GM18507 (cell line): ENCODE data around the gene INF2.

ENCODE experiments used
- DNase-seq: peaks from one replicate; pipeline ENCODE4 v3.0.0; 2011; ENCODE audit warnings: low read depth; ENCODE audit not compliant: insufficient read length; ENCODE audit errors: extremely low spot score
- FAIRE-seq: peaks from 2 replicates; lab custom pipeline; 2011; peaks lifted over from hg19 to GRCh38; lab: Jason Lieb, UNC

The INF2 gene

DNA sequence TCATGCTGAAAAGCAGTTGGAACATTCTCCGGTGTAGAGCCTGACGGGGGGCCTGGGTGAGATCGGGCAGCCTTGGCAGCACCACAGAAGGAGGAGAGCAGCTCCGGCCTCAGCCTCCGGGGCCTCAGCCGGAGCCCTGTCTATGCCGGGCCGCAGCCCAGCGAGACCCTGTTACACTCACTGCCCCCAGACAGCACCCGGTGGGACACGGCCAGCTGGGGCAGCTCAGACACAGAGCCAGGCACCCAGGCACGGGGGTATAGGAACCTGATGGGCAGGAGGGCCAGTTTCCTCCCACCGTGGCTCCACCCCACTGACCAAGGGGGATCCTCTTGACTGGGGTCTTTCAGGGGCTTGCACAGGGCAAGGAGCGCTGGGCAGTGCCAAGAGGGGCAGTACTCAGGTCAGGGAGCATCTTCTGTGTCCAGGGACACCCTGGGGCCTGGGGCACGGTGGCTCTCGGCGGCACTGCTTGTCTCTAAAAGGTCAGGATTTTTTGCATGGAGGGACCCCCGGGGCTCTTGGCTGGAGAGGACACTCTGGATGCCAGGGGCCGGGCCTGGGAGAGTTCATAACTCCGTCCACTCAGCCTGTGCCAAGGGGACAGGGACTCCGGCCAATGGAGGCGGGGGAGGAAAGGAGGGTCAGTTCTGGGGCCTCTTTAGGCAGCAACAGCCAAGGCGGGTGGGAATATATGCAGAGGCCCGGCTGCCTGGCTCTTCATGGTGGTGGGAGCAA, 9.4 kb downstream of the INF2 start:
- no peak for DNase-seq
- no peak for FAIRE-seq

DNA sequence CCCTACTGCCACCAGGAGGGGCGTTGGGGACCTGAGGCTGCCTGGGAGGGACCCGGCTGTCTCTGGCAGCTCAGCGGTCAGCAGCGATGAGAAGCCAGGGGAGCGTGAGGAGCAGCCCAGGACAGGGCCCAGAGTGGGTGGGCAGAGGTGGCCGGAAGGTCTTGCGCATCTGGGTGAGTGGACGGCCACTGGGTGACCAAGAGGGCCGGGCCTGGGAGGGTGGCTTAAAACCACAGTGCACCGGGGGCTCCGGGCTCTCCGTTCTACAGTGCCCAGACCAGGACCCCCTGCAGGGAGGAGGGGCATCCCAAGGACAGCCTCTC, 10.0 kb downstream of the INF2 start:
- no peak for DNase-seq
- FAIRE-seq: no peak

DNA sequence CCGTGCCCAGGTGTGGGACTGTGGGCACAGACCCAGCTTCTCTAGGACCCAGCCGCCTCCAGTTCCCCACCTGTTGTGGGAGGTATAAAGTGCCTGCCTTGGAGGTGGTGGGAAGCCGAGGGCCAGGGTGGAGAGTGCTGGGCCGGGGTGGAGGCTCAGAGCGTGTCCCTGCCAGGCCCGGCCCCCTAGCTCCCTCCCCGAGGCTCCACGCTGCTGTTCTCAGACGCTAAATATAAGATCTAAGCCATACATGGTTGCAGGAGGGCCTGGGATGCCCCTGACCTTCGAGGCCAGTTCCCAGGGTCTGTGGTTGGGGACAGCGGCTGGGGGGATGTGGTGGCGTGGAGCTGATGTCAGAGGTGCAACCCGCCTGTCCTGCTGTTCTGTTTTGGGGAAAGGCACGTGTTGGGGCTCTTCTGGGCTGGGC, 10.8 kb downstream of the INF2 start:
- FAIRE-seq: no peak
- DNase-seq: no peak

DNA sequence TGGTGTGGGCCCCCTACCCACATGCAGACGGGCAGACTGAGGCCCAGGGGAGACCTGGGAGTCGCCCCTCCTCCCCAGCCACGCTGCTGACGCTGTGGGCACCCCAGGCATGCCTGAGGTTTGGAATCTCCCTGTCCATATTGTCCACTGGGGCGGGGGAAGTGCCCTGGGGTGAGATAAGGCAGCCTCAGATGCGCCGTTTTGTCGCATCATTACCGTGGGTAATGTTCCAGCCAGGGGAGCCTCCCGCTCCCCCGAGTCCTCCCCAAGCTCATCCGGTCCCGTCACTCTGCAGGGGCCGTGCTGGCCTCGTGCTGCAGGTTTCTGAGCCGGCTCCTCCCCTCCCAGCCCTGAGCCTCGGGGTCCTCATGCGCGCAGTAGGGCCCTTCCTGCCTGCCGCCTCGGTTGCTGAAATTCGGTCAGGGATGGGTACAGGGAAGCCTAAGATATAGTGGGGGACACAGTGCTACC, 11.4 kb downstream of the INF2 start:
- no peak for DNase-seq
- no peak for FAIRE-seq

DNA sequence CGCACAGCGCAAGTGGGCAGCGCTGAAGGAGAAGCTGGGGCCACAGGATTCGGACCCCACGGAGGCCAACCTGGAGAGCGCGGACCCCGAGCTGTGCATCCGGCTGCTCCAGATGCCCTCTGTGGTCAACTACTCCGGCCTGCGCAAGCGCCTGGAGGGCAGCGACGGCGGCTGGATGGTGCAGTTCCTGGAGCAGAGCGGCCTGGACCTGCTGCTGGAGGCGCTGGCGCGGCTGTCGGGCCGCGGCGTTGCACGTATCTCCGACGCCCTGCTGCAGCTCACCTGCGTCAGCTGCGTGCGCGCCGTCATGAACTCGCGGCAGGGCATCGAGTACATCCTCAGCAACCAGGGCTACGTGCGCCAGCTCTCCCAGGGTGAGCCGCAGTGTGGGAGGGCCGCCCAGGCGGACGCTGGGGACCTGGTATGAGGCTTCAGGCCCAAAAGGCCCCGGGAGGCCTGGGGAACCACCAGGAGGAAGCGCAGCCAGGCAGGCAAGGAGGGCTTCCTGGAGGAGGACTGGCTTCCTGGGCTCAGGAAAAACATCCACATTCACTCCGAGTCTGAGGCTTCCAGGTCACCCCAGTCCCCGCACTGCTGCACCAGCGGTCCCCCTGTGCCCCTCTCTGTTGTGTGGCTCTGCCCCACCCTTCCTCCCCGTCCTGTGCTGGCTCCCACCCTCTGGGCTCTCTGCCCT, 12.1 kb downstream of the INF2 start:
- FAIRE-seq (no peak), DNase-seq (no peak)

DNA sequence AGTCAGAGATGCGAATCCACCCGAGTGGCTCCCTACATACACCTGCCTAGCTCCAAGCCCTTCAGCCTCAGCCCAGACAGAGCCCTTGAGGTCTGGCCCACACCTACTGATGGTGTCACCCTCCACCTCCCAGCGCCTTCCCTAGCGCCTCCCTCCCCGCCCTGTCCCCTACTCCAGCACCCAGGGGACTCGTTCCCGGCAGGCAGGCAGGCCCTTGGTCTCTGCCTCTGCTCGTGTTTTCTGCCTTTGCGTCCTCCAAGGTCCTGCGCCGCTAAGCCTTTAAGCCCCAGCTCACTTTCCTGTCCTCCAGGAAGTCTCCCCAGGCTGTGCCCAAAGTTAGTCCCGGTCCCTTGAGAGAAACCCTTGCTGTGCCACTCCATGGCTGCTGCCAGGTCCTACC, 12.7 kb downstream of the INF2 start:
- FAIRE-seq (no peak), DNase-seq (no peak)

DNA sequence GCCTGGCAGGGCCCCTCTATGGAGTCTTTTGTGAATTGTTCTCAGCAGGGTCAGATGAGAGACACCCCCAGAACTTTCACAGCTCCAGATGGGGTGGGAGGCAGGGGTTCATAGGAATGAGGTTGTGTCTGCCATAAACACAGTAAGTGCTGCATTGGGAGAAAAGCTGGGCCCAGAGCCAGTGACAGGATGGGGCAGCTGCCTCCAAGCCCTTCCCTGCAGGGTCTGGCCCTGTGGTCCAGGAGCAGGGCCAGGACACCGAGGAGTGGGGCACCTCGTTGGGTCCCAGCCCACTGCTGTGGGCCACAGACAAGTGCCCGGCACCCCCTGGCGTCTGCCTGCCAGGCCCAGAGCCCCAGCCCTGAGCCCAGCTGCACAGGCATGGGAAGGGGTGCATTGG, 13.3 kb downstream of the INF2 start:
- no peak for FAIRE-seq

DNA sequence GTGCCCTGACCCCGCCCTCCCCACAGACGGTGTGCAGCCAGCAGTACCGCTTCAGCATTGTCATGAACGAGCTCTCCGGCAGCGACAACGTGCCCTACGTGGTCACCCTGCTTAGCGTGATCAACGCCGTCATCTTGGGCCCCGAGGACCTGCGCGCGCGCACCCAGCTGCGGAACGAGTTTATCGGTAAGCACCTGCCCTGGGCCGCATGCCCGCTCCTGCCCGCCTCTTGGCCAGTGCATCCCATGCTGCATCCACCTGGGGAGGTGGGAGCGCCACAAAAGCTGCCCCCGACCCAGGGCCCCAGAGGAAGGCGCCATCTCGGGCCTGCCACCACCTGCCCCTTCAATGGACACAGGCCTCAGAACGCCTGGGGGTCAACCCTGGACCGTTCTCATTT, 13.9 kb downstream of the INF2 start:
- FAIRE-seq (no peak), DNase-seq (no peak)

More for the DNA sequence above, 13.3 kb downstream of the INF2 start:
- DNase-seq: no peak

DNA sequence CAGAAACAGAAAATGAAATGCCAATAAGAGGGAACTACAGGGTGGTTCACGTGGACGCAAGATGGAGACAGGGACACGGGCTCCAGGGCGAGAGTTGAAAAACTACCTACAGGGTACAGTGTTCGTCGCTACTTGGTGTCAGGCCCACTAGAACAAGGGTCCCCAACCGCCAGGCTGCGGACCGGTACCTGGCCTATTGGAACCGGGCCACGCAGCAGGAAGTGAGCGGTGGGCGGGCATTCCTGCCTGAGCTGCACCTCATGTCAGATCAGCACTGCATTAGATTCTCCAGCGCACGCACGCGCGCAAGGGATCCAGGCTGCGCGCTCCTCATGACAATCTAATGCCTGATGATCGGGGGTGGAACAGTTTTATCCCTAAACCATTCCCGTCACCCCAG, 14.8 kb downstream of the INF2 start:
- no peak for DNase-seq
- no peak for FAIRE-seq

DNA sequence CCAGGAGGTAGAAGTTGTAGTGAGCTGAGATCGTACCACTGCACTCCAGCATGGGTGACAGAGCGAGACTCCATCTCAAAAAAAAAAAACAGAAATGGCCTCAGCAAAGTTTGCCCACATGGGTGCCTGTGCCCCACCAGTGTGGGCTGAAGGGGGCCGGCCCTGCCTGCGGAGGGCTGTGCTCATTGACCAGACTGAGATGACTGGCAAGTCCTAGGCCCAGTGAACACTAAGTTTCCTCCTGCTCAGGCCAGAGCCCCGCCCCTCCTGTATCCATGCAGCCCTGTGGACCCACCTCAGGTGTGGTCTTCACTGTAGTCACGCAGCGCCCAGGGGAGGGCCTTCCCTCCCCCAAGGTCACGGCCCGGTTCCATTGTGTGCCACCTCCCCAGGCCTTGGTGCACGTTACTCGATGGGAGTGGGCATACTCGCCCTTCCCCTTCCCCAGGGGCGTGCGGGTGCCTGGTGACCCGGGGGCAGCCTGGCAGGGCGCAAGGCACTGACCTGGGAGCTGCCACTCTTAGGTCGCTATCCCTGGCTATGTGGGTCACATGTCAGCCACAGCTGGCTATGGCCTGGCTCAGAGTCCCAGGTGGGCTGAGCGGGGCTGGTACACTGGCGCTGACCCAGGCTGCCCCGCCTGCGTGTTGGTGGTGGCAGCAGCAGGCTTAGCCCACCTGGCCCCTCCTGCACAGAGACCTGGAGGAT, 16.1 kb downstream of the INF2 start:
- FAIRE-seq (no peak), DNase-seq (no peak)

DNA sequence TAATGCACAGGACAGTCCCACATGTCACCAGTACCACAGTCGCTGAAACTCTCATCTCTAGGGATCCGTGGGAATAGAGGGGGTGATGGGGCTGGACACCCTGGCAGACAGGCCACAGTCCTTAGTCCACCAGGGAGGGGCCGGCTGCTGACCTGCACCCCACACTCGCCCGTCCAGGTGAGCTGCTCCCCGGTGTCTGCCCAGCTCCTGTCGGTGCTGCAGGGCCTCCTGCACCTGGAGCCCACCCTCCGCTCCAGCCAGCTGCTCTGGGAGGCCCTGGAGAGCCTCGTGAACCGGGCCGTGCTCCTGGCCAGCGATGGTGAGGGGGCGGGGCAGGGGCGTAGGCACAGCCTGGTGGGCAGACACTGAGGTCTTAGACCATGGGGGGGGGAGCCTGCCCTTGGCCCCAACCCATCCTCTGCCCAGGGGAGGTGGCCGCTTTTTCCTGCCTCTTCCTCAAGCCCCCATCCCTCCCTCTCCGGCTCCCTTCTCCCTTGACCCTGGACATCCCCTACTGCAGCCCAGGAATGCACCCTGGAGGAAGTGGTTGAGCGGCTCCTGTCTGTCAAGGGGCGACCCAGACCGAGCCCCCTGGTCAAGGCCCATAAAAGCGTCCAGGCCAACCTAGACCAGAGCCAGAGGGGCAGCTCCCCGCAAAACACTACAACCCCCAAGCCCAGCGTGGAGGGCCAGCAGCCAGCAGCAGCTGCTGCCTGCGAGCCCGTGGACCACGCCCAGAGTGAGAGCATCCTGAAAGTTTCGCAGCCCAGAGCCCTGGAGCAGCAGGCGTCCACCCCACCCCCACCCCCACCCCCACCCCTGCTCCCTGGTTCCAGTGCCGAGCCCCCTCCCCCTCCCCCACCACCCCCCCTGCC, 17.6 kb downstream of the INF2 start:
- FAIRE-seq: no peak

DNA sequence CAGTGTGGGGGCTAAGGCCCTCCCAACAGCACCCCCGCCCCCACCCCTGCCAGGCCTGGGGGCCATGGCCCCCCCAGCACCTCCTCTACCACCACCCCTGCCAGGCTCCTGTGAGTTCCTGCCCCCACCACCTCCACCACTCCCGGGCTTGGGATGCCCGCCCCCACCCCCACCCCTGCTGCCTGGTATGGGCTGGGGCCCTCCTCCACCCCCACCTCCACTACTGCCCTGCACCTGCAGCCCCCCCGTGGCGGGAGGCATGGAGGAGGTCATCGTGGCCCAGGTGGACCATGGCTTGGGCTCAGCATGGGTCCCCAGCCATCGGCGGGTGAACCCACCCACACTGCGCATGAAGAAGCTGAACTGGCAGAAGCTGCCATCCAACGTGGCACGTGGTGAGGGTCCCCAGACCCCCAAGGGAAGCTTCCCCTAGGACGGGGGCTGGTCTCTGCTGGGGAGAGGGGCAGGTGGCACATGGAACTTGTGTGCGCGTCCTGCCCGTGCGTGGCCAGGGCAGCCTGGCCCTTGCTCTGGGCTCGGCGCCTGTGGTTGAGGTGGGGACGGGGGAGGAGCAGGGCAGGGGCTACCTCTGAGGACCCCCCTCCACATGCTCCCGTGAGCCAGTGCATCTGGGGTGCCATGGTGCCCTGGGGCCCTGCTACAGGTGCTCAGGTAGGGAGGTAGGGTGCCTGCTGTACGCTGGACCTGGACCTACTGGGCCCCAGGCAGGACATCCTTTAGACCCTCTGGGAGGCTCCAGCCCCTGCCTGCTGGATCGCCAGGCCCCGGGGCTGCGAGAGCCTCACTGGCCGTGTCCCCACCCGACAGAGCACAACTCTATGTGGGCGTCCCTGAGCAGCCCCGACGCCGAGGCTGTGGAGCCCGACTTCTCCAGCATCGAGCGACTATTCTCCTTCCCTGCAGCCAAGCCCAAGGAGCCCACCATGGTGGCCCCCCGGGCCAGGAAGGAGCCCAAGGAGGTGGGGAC, 18.5 kb downstream of the INF2 start:
- FAIRE-seq: no peak

More for the DNA sequence above, 17.6 kb downstream of the INF2 start:
- no peak for DNase-seq

DNA sequence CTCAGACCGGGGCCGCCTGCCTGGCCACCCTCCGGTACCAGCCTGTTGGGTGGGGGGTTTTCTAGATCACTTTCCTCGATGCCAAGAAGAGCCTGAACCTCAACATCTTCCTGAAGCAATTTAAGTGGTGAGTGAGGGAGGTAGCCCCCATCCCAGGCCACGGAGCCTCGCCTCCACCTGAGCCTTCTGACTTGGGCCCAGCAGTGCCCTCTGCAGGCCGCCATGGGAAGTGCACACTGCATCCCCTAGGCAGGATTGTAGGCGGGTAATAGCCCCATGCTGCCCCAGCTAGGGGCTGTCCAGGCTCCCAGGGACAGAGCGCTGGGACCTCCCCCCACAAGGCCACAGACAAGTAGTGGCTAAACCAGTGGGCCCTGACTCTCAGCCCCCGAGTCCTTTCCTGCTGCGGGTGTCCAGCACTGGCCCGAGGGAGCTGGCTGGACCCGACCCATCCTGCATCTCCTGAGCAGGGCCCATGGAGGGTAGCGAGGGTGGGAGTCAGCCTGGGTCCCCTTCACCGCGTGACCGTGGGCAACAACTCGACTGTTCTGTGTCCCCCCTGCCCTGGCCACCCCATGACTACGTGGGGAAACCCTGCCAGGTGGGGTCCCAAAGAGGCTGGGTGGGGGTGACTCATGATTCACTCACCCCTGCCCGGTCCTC, 19.3 kb downstream of the INF2 start:
- peak; percentile 90 for FAIRE-seq

More for the DNA sequence above, 18.5 kb downstream of the INF2 start:
- DNase-seq: no peak

DNA sequence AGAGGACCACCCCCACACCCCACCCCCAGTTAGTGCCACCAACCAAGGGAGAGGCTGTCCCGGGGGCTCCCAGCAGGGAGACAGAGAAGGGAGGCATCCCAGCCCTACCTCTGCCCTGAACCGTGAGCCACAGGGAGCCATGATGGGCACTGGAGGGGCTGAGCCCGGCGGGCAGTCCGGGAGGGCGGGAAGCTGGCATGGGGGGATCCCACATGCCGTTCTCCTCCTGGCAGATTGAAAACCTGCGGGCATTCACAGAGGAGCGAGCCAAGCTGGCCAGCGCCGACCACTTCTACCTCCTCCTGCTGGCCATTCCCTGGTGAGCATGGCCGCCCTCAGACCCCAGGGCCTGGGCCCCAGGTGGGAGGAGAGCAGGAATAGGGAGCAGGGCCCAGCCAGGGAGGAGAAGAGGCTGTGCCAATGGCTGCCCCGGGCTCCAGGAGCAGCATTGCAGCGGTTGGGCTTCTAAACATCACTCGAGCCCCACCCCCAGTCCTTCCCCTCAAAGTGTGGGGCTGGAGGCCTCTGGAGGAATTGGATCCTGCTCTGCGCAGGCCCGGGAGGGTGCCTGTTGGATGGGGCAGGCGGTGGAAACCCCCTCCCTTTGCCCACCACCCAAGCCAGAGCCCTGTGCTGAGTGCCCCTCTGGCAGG, 20.1 kb downstream of the INF2 start:
- FAIRE-seq: no peak
- DNase-seq: no peak

More for the DNA sequence above, 19.3 kb downstream of the INF2 start:
- peak; percentile 90 for DNase-seq

DNA sequence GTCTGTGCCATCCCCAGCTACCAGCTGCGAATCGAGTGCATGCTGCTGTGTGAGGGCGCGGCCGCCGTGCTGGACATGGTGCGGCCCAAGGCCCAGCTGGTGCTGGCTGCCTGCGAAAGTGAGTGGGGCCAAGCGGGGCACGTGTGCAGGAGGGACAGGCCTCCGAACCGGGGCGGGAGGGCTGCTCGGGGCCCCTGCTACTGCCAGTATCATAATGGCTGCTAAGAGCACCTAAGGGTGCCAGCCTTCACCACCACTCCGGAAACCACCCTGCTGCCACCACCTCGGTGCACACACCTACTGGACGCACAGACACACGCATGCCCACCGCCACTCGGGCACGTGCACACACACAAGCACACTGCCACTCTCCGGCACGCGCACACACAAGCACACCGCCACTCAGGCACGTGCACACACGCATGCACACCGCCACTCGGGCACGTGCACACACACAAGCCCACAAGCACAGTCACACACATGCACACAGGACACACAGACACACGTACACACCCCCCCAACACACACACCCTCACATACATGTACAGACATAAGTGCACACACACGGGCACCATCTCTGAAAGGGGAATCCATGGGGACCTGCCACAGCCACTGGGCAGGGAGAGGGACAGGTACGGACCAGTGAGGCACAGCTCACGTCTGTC, 20.8 kb downstream of the INF2 start:
- FAIRE-seq (no peak), DNase-seq (no peak)

DNA sequence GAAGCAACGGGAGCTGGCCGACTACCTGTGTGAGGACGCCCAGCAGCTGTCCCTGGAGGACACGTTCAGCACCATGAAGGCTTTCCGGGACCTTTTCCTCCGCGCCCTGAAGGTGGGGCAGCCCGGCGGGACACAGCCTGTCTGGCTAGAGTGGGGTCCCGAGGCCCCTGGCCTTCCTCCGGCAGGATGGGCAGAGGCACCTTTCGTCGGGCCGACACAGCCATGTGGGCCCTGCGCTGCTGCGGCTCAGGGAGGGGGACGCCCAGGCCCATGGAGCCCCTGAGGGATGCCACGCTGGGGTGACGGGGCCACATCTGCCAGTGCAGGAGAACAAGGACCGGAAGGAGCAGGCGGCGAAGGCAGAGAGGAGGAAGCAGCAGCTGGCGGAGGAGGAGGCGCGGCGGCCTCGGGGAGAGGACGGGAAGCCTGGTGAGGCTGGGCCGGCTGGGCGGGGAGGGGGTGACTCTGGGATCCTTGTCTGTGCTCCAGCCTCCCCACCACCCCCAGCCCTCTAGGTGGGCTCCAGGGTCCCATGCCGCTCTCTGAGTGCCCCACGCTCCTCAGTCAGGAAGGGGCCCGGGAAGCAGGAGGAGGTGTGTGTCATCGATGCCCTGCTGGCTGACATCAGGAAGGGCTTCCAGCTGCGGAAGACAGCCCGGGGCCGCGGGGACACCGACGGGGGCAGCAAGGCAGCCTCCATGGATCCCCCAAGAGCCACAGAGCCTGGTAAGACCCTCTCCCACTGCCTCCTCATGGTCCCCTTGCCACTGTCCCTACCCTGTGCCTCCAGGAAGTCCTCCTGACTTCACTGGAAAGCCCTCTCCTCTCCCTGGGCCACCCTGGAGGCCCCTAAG, 23.7 kb downstream of the INF2 start:
- DNase-seq (no peak), FAIRE-seq (no peak)
